Activated CD4-positive, alpha-beta T cell treated with anti-CD3 and anti-CD28 coated beads, Interleukin-2, amount 10 ng/mL, durations not matched to agents 7 days and 5 days (primary cell): Measurements from ENCODE around the gene SLC6A5. TPM values are rescaled to one million over a fixed set of nuclear protein-coding genes. Genes with fewer than 3 reads are reported as not detected.
A peak's percentile ranks its signal among the peaks of the same experiment; 100 is the strongest.

Source experiments
- CTCF ChIA-PET: fragments of 350-600 bp; sonication (Branson Sonifier 250); formaldehyde crosslinking; loops from one replicate; lab custom pipeline; 2021; ENCODE audit warnings: antibody characterized with exemption; lab: Charles Lee
- POLR2A ChIA-PET: fragments of 350-600 bp; sonication (Branson Sonifier 250); formaldehyde crosslinking; loops from one replicate; lab custom pipeline; 2021; ENCODE audit warnings: antibody characterized with exemption; lab: Charles Lee
- DNase-seq: peaks from one replicate; pipeline ENCODE4 v3.0.0-alpha.2; 2020
- H3K27ac Mint-ChIP-seq: one replicate; pipeline ENCODE4 v1.8.0; 2021; ENCODE audit warnings: mild to moderate bottlenecking, moderate library complexity, mixed read lengths
- H3K27me3 Mint-ChIP-seq: one replicate; pipeline ENCODE4 v1.8.0; 2021; ENCODE audit warnings: mixed read lengths
- H3K36me3 Mint-ChIP-seq: one replicate; pipeline ENCODE4 v1.8.0; 2021; ENCODE audit warnings: low read depth, mixed read lengths
- H3K4me1 Mint-ChIP-seq: one replicate; pipeline ENCODE4 v1.8.0; 2021; ENCODE audit warnings: mixed read lengths
- H3K4me3 Mint-ChIP-seq: one replicate; pipeline ENCODE4 v1.8.0; 2021; ENCODE audit warnings: mild to moderate bottlenecking, moderate library complexity, mixed read lengths
- H3K9me3 Mint-ChIP-seq: one replicate; pipeline ENCODE4 v1.8.0; 2021; ENCODE audit warnings: mixed read lengths
- total RNA-seq, 2 experiments: library from RNA; stranded (reverse); gene quantifications; one replicate each; pipeline ENCODE4 v1.2.3, GENCODE V29; 2021

The SLC6A5 gene
- total RNA-seq, 2 experiments from 2014 or later, result not detected

- no peak for DNase-seq
- Mint-ChIP-seq H3K9me3 (no peaks in the 10 kb centered on the region), H3K4me3 (no peak overlapping the region), H3K4me1 (no peaks in the 10 kb centered on the region), H3K27me3 (peaks cover 3% of the 10 kb centered on the region), H3K36me3 (no peaks in the 10 kb centered on the region), H3K27ac (no peak overlapping the region)
- ChIA-PET POLR2A (no interaction called here), CTCF (interaction anchor here (1.2 kb wide), 1 partner anchor 508 kb away, joined by 3 read pairs; no protein-coding TSS in a partner anchor)
Observed at GRCh38 chr11:20639688-20640087, 40.3 kb downstream of the SLC6A5 start.

- H3K4me3 Mint-ChIP-seq, result no peak overlapping the region
- no peaks in the 10 kb centered on the region for H3K4me1 Mint-ChIP-seq
- no peaks in the 10 kb centered on the region for H3K36me3 Mint-ChIP-seq
- no peak overlapping the region for H3K27ac Mint-ChIP-seq
- H3K27me3 Mint-ChIP-seq, result peaks cover 3% of the 10 kb centered on the region
- DNase-seq, result no peak
- ChIA-PET CTCF (no interaction called here), POLR2A (no interaction called here)
- no peaks in the 10 kb centered on the region for H3K9me3 Mint-ChIP-seq
Observed at GRCh38 chr11:20640401-20640800, 41.0 kb downstream of the SLC6A5 start.

- H3K4me1 Mint-ChIP-seq, result no peaks in the 10 kb centered on the region
- DNase-seq, result no peak
- POLR2A ChIA-PET, result no interaction called here
- peaks cover 3% of the 10 kb centered on the region for H3K27me3 Mint-ChIP-seq
- CTCF ChIA-PET, result no interaction called here
- no peak overlapping the region for H3K4me3 Mint-ChIP-seq
- no peaks in the 10 kb centered on the region for H3K36me3 Mint-ChIP-seq
- H3K9me3 Mint-ChIP-seq, result no peaks in the 10 kb centered on the region
- H3K27ac Mint-ChIP-seq, result no peak overlapping the region
Observed at GRCh38 chr11:20644360-20644759, 45.0 kb downstream of the SLC6A5 start.

- Mint-ChIP-seq H3K4me1 (no peaks in the 10 kb centered on the region), H3K27ac (no peak overlapping the region), H3K36me3 (no peaks in the 10 kb centered on the region), H3K27me3 (peaks cover 1% of the 10 kb centered on the region), H3K9me3 (no peaks in the 10 kb centered on the region), H3K4me3 (no peak overlapping the region)
- ChIA-PET CTCF (interaction anchor here (1.2 kb wide), 1 partner anchor 9 kb away, joined by 4 read pairs; no protein-coding TSS in a partner anchor), POLR2A (no interaction called here)
- DNase-seq, result peak; percentile 42
Observed at GRCh38 chr11:20647976-20648565, 48.7 kb downstream of the SLC6A5 start.

GRCh38 chr11:20652150-20652806 is 52.9 kb downstream of the SLC6A5 start:
- ChIA-PET CTCF (no interaction called here), POLR2A (no interaction called here)
- H3K4me3 Mint-ChIP-seq, result no peak overlapping the region
- no peaks in the 10 kb centered on the region for H3K9me3 Mint-ChIP-seq
- no peaks in the 10 kb centered on the region for H3K36me3 Mint-ChIP-seq
- H3K27ac Mint-ChIP-seq, result no peak overlapping the region
- DNase-seq, result no peak
- H3K27me3 Mint-ChIP-seq, result peaks cover 14% of the 10 kb centered on the region
- no peaks in the 10 kb centered on the region for H3K4me1 Mint-ChIP-seq

- H3K27me3 Mint-ChIP-seq, result peaks cover 17% of the 10 kb centered on the region
- H3K9me3 Mint-ChIP-seq, result no peaks in the 10 kb centered on the region
- no peaks in the 10 kb centered on the region for H3K36me3 Mint-ChIP-seq
- no peak overlapping the region for H3K27ac Mint-ChIP-seq
- H3K4me1 Mint-ChIP-seq, result no peaks in the 10 kb centered on the region
- POLR2A ChIA-PET, result no interaction called here
- no peak for DNase-seq
- CTCF ChIA-PET, result no interaction called here
- no peak overlapping the region for H3K4me3 Mint-ChIP-seq
Observed at GRCh38 chr11:20654038-20654437, 54.6 kb downstream of the SLC6A5 start.

GRCh38 chr11:20656901-20657300 is 57.5 kb downstream of the SLC6A5 start:
- no peak overlapping the region for H3K4me3 Mint-ChIP-seq
- peaks cover 2% of the 10 kb centered on the region for H3K9me3 Mint-ChIP-seq

GRCh38 chr11:20658135-20658534 is 58.7 kb downstream of the SLC6A5 start:
- Mint-ChIP-seq H3K4me1 (no peaks in the 10 kb centered on the region), H3K27me3 (peaks cover 16% of the 10 kb centered on the region), H3K36me3 (no peaks in the 10 kb centered on the region), H3K4me3 (no peak overlapping the region), H3K27ac (no peak overlapping the region), H3K9me3 (peaks cover 2% of the 10 kb centered on the region)
- DNase-seq, result no peak
- CTCF ChIA-PET, result no interaction called here
- POLR2A ChIA-PET, result no interaction called here

More at GRCh38 chr11:20656901-20657300, 57.5 kb downstream of the SLC6A5 start:
- DNase-seq, result no peak
- ChIA-PET POLR2A (no interaction called here), CTCF (interaction anchor here (0.5 to 1.3 kb wide), 2 partner anchors 8 to 138 kb away, joined by 3 to 4 read pairs; no protein-coding TSS in a partner anchor)
- Mint-ChIP-seq H3K27ac (no peak overlapping the region), H3K4me1 (no peaks in the 10 kb centered on the region), H3K36me3 (no peaks in the 10 kb centered on the region), H3K27me3 (peaks cover 17% of the 10 kb centered on the region)

GRCh38 chr11:20661445-20661844 is 62.0 kb downstream of the SLC6A5 start:
- CTCF ChIA-PET, result no interaction called here
- no peaks in the 10 kb centered on the region for H3K36me3 Mint-ChIP-seq
- H3K4me1 Mint-ChIP-seq, result no peaks in the 10 kb centered on the region
- H3K27me3 Mint-ChIP-seq, result peaks cover 18% of the 10 kb centered on the region
- no peak for DNase-seq
- POLR2A ChIA-PET, result no interaction called here
- peaks cover 2% of the 10 kb centered on the region for H3K9me3 Mint-ChIP-seq
- H3K4me3 Mint-ChIP-seq, result no peak overlapping the region
- no peak overlapping the region for H3K27ac Mint-ChIP-seq

GRCh38 chr11:20661850-20662249 is 62.4 kb downstream of the SLC6A5 start:
- H3K27me3 Mint-ChIP-seq, result peaks cover 22% of the 10 kb centered on the region
- H3K36me3 Mint-ChIP-seq, result no peaks in the 10 kb centered on the region
- H3K4me1 Mint-ChIP-seq, result no peaks in the 10 kb centered on the region
- CTCF ChIA-PET, result no interaction called here
- no peak overlapping the region for H3K27ac Mint-ChIP-seq
- POLR2A ChIA-PET, result no interaction called here
- no peak overlapping the region for H3K4me3 Mint-ChIP-seq
- no peak for DNase-seq
- peaks cover 2% of the 10 kb centered on the region for H3K9me3 Mint-ChIP-seq

- Mint-ChIP-seq H3K4me3 (no peak overlapping the region), H3K27ac (no peak overlapping the region), H3K36me3 (no peaks in the 10 kb centered on the region), H3K4me1 (peaks cover 6% of the 10 kb centered on the region), H3K9me3 (no peaks in the 10 kb centered on the region), H3K27me3 (peaks cover 67% of the 10 kb centered on the region)
- CTCF ChIA-PET, result no interaction called here
- DNase-seq, result no peak
- POLR2A ChIA-PET, result no interaction called here
Observed at GRCh38 chr11:20668131-20668809, 68.9 kb downstream of the SLC6A5 start.

- Mint-ChIP-seq H3K36me3 (no peaks in the 10 kb centered on the region), H3K27me3 (peaks cover 67% of the 10 kb centered on the region), H3K4me3 (no peak within 1 kb of the TSS), H3K4me1 (peaks cover 6% of the 10 kb centered on the region), H3K27ac (no peak within 1 kb of the TSS), H3K9me3 (no peaks in the 10 kb centered on the region)
- ChIA-PET CTCF (no interaction called here), POLR2A (no interaction called here)
- no peak for DNase-seq
Observed at GRCh38 chr11:20668844-20669819, 69.7 kb downstream of the SLC6A5 start, which contains the start of gene NELL1. NELL1 (plus strand) TSS chr11:20669586.
